ENCODE results near the gene MARCHF3. TPM values are rescaled to one million over a fixed set of nuclear protein-coding genes. Genes with fewer than 3 reads are reported as not detected.
A peak's percentile ranks its signal among the peaks of the same experiment; 100 is the strongest.

The MARCHF3 gene
- total and polyA plus RNA-seq, 2 of the 13 experiments (the other 11 are each of a cell fraction or from before 2014, with no cell fraction given) = 4.8 to 11.9 TPM

DNA sequence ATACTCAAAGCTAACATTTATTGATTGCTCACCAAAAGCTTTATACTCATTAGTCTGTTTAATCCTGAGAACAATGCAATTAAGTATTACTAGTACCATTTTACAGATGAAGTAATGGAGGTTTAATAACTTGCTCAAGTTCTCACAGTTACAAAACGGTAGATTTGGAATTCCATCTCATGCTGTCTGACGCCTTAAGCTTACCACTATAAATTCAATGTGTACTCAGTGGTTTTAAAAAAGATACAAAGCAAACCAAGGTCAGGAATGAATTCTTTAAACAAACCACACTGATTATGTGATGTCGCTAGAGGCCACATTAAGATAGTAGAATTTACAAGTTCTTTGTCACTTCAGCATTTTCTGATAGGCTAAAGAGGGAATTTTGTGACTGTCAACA is 44.1 kb upstream of the MARCHF3 start:
- POLR2A ChIA-PET = interaction anchor here (2.8 kb wide), 1 partner anchor 44 kb away, joined by 23 read pairs; the partner anchor contains the start of gene MARCHF3
- FAIRE-seq (no peak), ATAC-seq (no peak), DNase-seq (ENCODE audit: low spot score) (no peak)
- Histone ChIP-seq H3K27me3 (ENCODE audit: control insufficient read depth in 1 of 2, insufficient read depth in 2 of 2, low read length in 2 of 2) (0 out of 5 replicates have a peak, but pooled peaks cover 0 to 1% of the 10 kb centered on the region in 2 experiments), H3K36me3 (replicated peaks in 1 of 2; ENCODE audit: control insufficient read depth in 1 of 2, insufficient read depth in 2 of 2, low read length in 2 of 2) (peaks cover 0 to 3% of the 10 kb centered on the region in 2 experiments; a peak in 2 of 5 replicates), H3K4me3 (replicated peaks in 1 of 3; ENCODE audit: insufficient read depth in 1 of 3, low read depth in 2 of 3, low read length in 3 of 3) (no peak overlapping the region), H3K79me2 (ENCODE audit: insufficient read depth, low read length) (no peaks in the 10 kb centered on the region), H3K27ac (ENCODE audit: extremely low read length, insufficient read depth, low read length) (no peak overlapping the region), H3K9ac (ENCODE audit: insufficient read depth, low read depth, low read length) (no peak overlapping the region), H3K4me1 (ENCODE audit: insufficient read depth, low read length) (peaks cover 61% of the 10 kb centered on the region), H3K4me2 (ENCODE audit: low read depth, low read length) (no peak overlapping the region), H3K9me3 (ENCODE audit: low read length) (no peaks in the 10 kb centered on the region), H2AFZ (ENCODE audit: low read length) (no peak overlapping the region), H4K20me1 (ENCODE audit: insufficient read depth, low read length) (no peaks in the 10 kb centered on the region)
- 7% methylated on average over 3 of the region's 3 CpGs for WGBS (ENCODE audit: low lambda C conversion rate)
- CTCF ChIA-PET (ENCODE audit: low intra/inter-chr PET ratio, low total read pairs) = no interaction called here
- 0 out of 4 replicates have a peak, but pooled peaks of 1 of the 2 experiments have one; percentile 16 for TF ChIP-seq MAFK (conservative IDR thresholded peaks at IDR 0.05 in 1 of 2, IDR thresholded peaks at IDR 0.05 in 1 of 2; ENCODE audit: low read length in 2 of 2)
- TF ChIP-seq ZNF253 (CRISPR knock-in tag; IDR thresholded peaks at IDR 0.05; ENCODE audit: borderline replicate concordance) = no peak
- in situ Hi-C loops (cut with HindIII; ENCODE audit: extremely low pct_ligation_motif_present, low pct_unique_long_range_greater_than_20kb) (no loop called here), intact Hi-C loops (cut with micrococcal nuclease; ENCODE audit: unreplicated experiment) (loop anchor here (10.0 kb wide), 1 partner anchor 120 kb away; no protein-coding TSS in a partner anchor)
- no TSS peak for BruUV-seq (replicated peaks)

DNA sequence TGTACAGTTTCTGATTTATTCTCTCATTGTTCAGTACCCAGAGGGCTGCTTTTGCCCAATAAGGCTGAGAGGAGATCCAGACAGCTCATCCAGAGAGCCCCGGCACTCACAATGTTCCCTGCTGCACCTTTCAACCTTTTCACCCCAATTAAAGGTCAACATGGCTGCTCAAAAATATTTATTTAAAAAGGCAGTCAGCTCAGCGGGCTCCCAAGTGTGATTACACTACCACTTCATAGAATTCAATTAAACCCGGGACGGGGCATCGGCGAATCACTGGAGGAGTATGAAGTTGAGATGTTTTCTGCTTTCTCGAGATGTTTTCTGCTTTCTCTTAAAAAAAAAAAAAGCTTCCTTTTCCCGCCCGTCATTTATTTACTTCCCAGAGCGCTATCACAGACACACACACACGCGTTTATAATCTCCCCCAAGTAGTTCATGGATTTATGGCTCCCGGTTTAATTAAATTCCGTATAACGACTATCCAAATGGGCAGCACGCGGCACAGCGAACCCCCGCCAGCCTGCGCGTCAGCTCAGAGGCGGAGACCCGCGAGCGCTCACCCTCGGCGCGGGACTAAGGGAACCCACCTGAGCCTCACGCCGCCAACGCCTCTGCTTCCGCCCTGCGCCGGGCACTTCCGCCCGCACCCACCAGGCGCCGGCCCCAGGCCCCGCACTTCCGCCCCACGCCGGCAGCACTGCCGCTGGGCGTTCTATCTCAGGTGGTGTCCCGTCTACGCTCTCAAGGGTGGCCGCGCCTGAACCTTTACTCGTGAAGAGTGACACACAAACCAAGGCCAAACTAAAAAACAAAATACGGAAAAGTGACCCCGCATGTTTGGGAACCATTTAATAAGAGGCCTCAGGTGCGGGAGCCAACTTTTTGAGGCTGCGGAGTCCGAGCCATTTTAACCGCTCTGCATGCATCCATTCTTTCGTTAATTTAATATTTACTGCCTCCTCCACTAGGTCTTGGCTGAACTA is 42.8 kb upstream of the MARCHF3 start, which contains the start of gene C5orf63:
C5orf63 (minus strand) TSS at position 642 of the 986 bp plus-strand sequence. CDS start 14,507 bp downstream, outside the sequence.
- peak within 1 kb of the TSS; percentile 67 to 74 (median 68) for H3K4me3 ChIP-seq (replicated peaks in 1 of 3; ENCODE audit: insufficient read depth in 1 of 3, low read depth in 2 of 3, low read length in 3 of 3)
- ChIA-PET CTCF (ENCODE audit: low intra/inter-chr PET ratio, low total read pairs) (no interaction called here), POLR2A (interaction anchor here (0.7 to 2.8 kb wide), 9 partner anchors 9 to 478 kb away, joined by 3 to 23 read pairs (median 4); partner anchors contain the start of genes ALDH7A1 and MARCHF3)
- peak within 1 kb of the TSS; percentile 71 for H2AFZ ChIP-seq (ENCODE audit: low read length)
- peak within 1 kb of the TSS; percentile 57 for H3K27ac ChIP-seq (ENCODE audit: extremely low read length, insufficient read depth, low read length)
- intact Hi-C loops (cut with micrococcal nuclease; ENCODE audit: unreplicated experiment) = loop anchor here (1.0 to 10.0 kb wide), 2 partner anchors 44 to 122 kb away; no protein-coding TSS in a partner anchor
- peaks cover 0 to 3% of the 10 kb centered on the region in 2 experiments; a peak in 2 of 5 replicates for H3K36me3 ChIP-seq (replicated peaks in 1 of 2; ENCODE audit: control insufficient read depth in 1 of 2, insufficient read depth in 2 of 2, low read length in 2 of 2)
- TSS peak; percentile 82 for BruUV-seq (replicated peaks)
- H3K4me2 ChIP-seq (ENCODE audit: low read depth, low read length) = peak within 1 kb of the TSS; percentile 73
- H3K79me2 ChIP-seq (ENCODE audit: insufficient read depth, low read length) = no peaks in the 10 kb centered on the region
- FAIRE-seq (no peak), DNase-seq (ENCODE audit: low spot score) (peak; percentile 61), ATAC-seq (peak; percentile 100)
- no peaks in the 10 kb centered on the region for H4K20me1 ChIP-seq (ENCODE audit: insufficient read depth, low read length)
- no peaks in the 10 kb centered on the region for H3K9me3 ChIP-seq (ENCODE audit: low read length)
- H3K27me3 ChIP-seq (ENCODE audit: control insufficient read depth in 1 of 2, insufficient read depth in 2 of 2, low read length in 2 of 2) = 0 out of 5 replicates have a peak, but pooled peaks cover 0 to 1% of the 10 kb centered on the region in 2 experiments
- 8% methylated on average over 52 of the region's 56 CpGs for WGBS (ENCODE audit: low lambda C conversion rate)
- H3K9ac ChIP-seq (ENCODE audit: insufficient read depth, low read depth, low read length) = peak within 1 kb of the TSS; percentile 70
- H3K4me1 ChIP-seq (ENCODE audit: insufficient read depth, low read length) = peaks cover 49% of the 10 kb centered on the region
- in situ Hi-C loops (cut with HindIII; ENCODE audit: extremely low pct_ligation_motif_present, low pct_unique_long_range_greater_than_20kb) = no loop called here
- peak; percentile 88 for TF ChIP-seq SRY (CRISPR knock-in tag; IDR thresholded peaks at IDR 0.05)
- 0 out of 2 replicates have a peak, but pooled peaks have one; percentile 21 for TF ChIP-seq ZKSCAN8 (CRISPR knock-in tag; IDR thresholded peaks at IDR 0.05; ENCODE audit: borderline replicate concordance)
- peak; percentile 34; the same call in 1 of the 2 replicates for TF ChIP-seq NAIF1 (CRISPR knock-in tag; IDR thresholded peaks at IDR 0.05; ENCODE audit: borderline replicate concordance)
- peak; percentile 72; the same call in 1 of the 2 replicates for TF ChIP-seq ZNF670 (CRISPR knock-in tag; IDR thresholded peaks at IDR 0.05; ENCODE audit: borderline replicate concordance)
- peak; percentile 80 for TF ChIP-seq PHF8 (CRISPR knock-in tag; IDR thresholded peaks at IDR 0.05)
- TF ChIP-seq LCORL (IDR thresholded peaks at IDR 0.05) = no peak
- peak; percentile 56 for TF ChIP-seq LCORL (CRISPR knock-in tag; IDR thresholded peaks at IDR 0.05)
- TF ChIP-seq AHR (CRISPR knock-in tag; IDR thresholded peaks at IDR 0.05) = peak; percentile 73; the same call in 1 of the 2 replicates
- no peak for TF ChIP-seq GPBP1L1 (CRISPR knock-in tag; IDR thresholded peaks at IDR 0.05)
